GM12801 (cell line): ENCODE results near the gene ITCH.

Source experiments
- TF ChIP-seq, protein P1 (sequence below): IDR thresholded peaks from one replicate; pipeline ENCODE4 v1.5.1; 2011; ENCODE audit warnings: control low read depth; ENCODE audit not compliant: insufficient read length; ENCODE audit errors: extremely low read depth

Gene ITCH

DNA sequence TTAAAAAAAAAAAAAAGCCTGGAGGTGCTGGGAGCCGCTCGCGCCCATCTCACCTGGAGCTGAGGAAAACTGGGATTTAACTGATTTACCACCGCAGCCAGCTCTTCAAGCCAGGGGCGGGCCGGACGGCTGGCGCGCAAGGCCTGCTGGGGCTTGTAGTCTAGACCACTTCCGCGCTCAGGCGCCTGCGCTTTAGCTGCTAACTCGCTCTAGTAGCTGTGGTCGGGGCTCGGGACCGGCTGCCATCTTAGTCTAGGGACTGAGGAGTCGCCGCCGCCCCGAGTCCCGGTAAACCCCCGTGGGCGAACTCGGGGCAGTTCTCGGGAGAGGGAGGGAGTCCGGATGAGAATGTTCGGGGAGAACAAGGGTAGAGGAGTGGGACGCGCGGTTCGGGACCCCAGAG, at the start of gene ITCH:
Gene ITCH (plus strand): TSS at position 212 of the 403 bp plus-strand sequence. CDS start 30,539 bp downstream, outside the sequence.
- TF ChIP-seq, protein P1, sequence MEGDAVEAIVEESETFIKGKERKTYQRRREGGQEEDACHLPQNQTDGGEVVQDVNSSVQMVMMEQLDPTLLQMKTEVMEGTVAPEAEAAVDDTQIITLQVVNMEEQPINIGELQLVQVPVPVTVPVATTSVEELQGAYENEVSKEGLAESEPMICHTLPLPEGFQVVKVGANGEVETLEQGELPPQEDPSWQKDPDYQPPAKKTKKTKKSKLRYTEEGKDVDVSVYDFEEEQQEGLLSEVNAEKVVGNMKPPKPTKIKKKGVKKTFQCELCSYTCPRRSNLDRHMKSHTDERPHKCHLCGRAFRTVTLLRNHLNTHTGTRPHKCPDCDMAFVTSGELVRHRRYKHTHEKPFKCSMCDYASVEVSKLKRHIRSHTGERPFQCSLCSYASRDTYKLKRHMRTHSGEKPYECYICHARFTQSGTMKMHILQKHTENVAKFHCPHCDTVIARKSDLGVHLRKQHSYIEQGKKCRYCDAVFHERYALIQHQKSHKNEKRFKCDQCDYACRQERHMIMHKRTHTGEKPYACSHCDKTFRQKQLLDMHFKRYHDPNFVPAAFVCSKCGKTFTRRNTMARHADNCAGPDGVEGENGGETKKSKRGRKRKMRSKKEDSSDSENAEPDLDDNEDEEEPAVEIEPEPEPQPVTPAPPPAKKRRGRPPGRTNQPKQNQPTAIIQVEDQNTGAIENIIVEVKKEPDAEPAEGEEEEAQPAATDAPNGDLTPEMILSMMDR = no peak

DNA sequence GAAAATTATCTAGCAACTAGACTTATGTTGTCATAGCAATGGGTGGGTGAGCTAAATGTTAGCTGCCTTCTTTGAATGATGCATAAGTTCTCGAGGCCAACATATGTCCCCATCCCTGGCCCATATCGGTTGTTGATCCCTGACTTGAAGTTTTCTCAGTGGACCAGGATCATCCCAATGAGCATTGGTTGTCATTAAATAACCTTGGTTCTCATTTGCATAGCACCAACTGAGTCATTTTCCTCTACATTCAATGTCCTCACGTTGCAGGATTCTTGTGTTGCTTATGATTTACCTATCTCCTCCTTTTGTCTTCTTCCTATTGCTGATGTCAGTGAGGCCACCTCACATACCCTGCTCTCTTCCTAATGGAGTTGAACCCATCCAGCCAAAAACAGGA, 47.8 kb upstream of the ITCH start:
- TF ChIP-seq, protein P1 = no peak

DNA sequence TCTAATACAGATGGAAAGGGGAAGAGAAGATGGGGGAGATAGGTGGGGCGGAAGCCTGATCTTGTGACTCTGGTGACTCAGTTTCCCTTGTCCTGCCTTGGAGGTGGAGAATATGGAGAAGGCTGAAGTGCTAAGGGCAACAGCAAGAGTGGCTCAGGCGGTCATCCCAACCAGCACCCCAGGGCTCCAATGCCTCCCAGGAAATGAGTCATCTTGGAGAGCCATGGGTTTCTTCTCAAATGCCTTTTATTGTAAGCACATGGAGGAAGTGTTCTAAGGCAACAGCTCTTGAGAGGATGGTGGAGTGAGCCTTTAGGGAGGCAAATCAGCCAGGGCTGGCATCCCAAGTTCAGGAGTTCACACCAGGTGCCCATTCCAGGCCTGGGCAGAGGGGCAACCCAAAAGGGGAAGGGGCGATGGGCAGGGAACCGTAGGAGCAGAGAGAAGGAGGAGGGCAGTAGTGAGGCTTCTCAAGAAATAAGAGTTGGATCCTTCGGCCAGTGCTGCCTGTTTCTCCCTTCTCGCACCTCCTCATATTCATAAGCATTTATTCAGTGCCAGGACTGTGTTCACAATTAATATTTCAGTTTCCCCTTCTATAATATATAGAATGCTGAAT, 46.8 kb upstream of the ITCH start:
- TF ChIP-seq, protein P1 = no peak

DNA sequence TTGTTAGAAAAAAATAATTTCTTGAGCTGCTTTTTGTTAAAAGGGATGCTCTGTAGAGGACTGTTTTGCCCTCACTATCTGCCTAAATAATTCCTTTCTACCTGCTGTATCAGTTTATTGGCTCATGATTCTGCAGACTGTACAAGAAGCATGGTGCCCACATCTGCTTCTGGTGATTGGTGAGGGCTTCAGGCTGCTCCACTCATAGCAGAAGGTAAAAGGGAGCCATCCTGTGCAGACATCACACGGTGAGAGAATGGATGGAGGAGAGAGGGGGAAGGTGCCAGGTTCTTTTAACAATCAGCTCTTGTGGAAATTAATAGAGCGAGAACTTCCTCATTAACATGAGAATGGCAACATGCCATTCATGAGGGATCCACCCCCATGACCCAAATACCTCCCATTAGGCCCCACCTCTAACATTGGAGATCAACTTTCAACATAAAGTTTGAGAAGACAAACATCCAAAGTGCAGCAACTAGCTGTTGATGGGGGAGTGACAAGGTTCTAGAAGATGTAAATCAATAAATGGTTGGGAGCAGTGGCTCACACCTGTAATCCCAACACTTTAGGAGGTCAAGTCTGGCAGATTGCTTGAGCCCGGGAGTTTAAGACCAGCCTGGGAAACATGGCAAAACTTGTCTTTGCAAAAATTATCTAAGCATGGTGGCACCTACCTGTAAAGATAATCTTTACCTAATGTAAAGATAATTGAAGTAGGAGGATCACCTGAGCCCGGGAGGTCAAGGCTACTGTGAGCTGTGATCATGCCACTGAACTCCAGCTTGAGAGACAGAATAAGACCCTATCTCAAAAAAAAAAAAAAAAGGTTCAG, 44.2 kb upstream of the ITCH start:
- TF ChIP-seq, protein P1 = no peak

DNA sequence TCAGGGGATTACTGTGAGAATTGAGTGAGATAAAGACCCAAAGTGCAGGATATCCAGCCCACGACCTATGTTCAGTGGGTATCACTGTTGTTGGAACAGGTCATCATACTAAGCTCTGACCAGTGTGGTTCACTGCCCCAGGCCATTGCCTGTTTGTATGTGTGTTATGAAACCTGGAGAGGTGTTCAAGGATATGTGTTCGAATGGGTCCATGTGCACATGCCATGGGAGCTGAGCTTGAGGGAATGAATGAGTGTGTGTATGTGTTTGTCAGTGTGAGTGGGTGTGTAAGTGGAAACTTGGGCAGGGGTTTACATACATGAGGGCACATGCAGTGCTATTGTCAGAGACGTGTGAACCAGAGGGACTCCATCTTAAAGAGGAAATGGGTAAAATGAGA, 42.2 kb upstream of the ITCH start:
- TF ChIP-seq, protein P1 = no peak

DNA sequence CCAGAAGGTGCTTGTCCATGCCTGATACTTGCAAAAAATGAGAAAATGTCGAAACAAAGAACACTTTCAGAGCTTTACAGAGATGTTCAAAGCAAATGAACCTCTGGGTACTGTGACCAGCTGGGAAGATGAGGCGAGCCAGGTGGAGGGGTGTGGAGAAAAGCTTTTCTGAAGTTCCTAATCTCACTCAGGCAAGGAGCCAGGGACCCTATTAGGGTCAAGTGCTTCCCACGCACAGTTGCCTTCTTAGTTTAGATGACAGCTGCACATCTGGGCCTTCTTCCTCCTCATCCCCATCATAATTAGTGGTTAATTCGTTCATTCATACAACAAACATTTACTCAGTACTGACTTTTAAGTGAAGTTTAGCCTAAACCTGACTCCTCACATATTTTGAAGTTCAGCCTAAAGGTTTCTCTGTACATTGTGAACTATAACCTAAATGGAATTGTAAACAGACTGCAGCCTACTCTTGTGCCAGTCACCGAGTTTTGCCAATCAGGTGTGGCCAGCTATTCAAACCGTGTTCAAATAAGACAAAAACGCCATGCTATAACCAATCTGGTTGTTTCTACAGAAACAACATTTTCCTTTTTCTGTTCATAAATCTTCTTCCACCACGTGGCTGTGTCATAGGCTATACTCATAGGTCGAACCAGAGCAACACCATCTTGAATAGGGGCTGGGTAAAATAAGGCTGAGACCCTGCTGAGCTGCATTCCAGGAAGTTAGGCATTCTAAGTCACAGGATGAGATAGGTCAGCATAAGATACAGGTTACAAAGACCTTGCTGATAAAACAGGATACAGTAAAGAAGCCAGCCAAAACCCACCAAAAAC, 40.6 kb upstream of the ITCH start:
- TF ChIP-seq, protein P1 = no peak

DNA sequence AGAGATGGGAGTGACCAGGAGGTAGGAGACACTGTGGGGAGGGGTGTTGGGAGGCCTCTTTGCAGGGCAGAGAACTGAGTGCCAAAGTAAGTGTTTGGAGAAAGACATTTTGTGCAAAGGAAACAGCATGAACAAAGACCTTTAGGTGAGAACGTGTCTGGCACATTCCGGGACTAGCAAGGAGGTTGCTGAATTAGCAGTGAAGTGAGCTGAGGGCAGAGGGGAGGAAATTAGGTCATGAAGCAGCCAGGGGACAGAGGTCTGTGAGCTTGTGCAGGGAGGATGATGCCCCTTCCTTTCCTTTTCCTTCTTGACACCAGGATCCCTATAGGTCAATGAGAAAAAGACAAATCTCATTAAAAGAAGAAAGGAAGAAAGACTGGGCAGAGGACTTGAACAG, 38.5 kb upstream of the ITCH start:
- TF ChIP-seq, protein P1 = no peak
